ENCODE measurements around the gene MOV10L1.

The MOV10L1 gene

DNA sequence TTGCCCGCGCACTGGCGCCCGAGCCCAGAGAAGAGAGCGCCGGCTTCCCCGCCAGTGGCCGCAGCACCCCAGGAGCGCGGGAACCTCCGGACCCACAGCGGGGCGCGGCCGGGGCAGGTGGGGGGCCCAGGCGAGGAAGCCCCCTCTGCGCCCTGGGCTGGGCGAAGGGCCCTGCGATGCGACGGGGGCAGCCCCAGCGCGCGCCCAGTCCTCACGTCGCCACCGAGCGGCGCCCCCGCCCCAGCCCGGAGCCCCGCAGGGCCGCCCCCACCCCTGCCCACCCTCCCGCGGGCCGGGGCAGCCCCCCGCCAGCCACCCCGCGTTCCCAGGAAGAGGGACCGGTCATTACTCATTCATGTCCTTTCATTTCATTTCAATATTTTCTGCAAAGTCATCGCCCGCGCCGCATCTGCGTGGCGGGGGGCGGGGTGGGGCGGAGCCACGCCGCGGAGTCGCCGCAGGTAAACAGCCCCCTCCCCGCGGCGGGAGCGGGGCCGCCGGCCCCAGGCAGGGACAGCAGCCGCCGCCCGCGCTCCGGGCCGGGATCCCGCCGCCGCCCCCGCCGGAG, 80.1 kb downstream of the MOV10L1 start:
- DNase-seq (ENCODE audit: low read depth): peak; percentile 62
- no peak overlapping the region for H3K4me3 ChIP-seq (ENCODE audit: low read depth, low read length)
- TF ChIP-seq, protein P1, sequence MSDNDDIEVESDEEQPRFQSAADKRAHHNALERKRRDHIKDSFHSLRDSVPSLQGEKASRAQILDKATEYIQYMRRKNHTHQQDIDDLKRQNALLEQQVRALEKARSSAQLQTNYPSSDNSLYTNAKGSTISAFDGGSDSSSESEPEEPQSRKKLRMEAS (IDR thresholded peaks at IDR 0.05; ENCODE audit: low read depth, low read length): no peak
- TF ChIP-seq POLR2A (IDR thresholded peaks at IDR 0.05; ENCODE audit: extremely low read depth, insufficient read length) (no peak), MYC (IDR thresholded peaks at IDR 0.05; ENCODE audit: low read depth, low read length) (no peak)
- TF ChIP-seq, protein P2, sequence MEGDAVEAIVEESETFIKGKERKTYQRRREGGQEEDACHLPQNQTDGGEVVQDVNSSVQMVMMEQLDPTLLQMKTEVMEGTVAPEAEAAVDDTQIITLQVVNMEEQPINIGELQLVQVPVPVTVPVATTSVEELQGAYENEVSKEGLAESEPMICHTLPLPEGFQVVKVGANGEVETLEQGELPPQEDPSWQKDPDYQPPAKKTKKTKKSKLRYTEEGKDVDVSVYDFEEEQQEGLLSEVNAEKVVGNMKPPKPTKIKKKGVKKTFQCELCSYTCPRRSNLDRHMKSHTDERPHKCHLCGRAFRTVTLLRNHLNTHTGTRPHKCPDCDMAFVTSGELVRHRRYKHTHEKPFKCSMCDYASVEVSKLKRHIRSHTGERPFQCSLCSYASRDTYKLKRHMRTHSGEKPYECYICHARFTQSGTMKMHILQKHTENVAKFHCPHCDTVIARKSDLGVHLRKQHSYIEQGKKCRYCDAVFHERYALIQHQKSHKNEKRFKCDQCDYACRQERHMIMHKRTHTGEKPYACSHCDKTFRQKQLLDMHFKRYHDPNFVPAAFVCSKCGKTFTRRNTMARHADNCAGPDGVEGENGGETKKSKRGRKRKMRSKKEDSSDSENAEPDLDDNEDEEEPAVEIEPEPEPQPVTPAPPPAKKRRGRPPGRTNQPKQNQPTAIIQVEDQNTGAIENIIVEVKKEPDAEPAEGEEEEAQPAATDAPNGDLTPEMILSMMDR (IDR thresholded peaks at IDR 0.05; ENCODE audit: low read depth, low read length): no peak

DNA sequence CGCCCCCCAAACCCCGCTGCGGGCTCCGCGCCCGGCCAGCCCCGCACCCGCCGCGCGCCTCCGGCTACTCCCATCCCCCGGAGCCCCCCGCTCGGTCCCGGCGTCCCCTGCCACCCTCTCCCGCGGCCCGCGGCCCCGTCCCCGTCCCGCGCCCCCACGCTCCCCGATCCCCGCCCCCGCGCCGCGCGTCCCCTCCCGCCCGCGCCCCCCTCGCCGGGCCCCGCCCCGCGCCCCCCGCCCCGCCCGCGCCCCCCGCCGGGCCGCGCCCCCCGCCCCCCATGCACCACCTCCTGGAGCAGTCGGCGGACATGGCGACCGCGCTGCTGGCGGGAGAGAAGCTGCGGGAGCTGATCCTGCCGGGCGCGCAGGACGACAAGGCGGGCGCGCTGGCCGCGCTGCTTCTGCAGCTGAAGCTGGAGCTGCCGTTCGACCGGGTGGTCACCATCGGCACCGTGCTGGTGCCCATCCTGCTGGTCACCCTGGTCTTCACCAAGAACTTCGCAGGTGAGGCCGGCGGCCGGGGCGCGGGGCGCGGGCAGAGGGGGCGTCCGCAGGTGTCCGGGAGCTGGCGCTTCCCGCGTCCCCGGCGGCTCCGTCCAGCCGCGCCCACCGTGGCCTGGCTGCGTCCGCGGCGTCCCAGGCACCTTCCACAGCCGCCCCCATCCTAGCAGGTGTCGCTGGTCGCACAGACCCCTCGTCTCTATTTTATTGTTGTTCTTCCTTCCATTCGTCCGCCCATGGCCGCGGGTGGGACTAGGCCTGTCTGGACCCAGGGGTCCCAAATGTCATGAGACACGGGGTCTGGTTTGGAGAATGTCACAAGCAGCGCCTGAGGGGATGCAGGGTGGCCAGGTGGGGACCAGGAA, 80.9 kb downstream of the MOV10L1 start, which contains the start of gene PANX2:
Gene PANX2 (plus strand): TSS at position 279 of the 866 bp plus-strand sequence. CDS start 0 bp downstream, at position 279.
- TF ChIP-seq, protein P2 (IDR thresholded peaks at IDR 0.05; ENCODE audit: low read depth, low read length): no peak
- TF ChIP-seq POLR2A (IDR thresholded peaks at IDR 0.05; ENCODE audit: extremely low read depth, insufficient read length): no peak
- TF ChIP-seq, protein P1 (IDR thresholded peaks at IDR 0.05; ENCODE audit: low read depth, low read length): no peak
- no peak for TF ChIP-seq MYC (IDR thresholded peaks at IDR 0.05; ENCODE audit: low read depth, low read length)
- no peak for DNase-seq (ENCODE audit: low read depth)
- no peak within 1 kb of the TSS for H3K4me3 ChIP-seq (ENCODE audit: low read depth, low read length)

DNA sequence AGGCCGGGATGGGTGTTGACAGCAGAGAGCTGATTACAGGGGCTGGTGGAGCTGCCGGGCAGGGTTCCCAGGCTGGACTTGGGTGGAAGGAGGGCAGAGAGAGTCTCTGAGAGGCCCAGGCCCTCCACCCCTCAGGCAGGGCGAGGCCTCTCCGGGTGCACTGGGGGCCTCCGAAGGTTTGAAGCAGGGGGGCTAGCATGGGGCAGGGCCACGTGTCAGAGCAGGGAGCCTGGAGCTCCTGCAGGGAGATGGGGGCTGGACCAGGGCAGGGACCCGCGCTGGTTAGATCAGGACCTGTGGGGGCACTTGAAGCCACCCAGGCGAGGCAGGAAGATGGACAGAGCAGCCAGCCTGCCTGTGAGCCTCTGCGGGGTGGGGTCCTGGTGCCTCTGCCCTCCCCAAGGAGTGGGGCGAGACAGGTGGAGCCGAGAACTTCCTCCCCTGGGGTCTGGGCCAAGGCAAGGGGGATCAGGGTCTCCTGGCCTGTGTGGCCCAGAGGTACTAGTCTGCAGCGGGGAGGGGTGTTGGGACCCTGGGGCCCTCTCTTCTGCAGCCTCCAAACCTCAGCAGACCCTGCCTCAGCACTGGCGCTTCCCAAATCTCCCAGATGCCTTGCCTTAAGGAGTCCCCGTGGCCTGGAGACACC, 81.6 kb downstream of the MOV10L1 start:
- TF ChIP-seq MYC (IDR thresholded peaks at IDR 0.05; ENCODE audit: low read depth, low read length) (no peak), POLR2A (IDR thresholded peaks at IDR 0.05; ENCODE audit: extremely low read depth, insufficient read length) (no peak)
- TF ChIP-seq, protein P1 (IDR thresholded peaks at IDR 0.05; ENCODE audit: low read depth, low read length): no peak
- H3K4me3 ChIP-seq (ENCODE audit: low read depth, low read length): no peak overlapping the region
- DNase-seq (ENCODE audit: low read depth): no peak

DNA sequence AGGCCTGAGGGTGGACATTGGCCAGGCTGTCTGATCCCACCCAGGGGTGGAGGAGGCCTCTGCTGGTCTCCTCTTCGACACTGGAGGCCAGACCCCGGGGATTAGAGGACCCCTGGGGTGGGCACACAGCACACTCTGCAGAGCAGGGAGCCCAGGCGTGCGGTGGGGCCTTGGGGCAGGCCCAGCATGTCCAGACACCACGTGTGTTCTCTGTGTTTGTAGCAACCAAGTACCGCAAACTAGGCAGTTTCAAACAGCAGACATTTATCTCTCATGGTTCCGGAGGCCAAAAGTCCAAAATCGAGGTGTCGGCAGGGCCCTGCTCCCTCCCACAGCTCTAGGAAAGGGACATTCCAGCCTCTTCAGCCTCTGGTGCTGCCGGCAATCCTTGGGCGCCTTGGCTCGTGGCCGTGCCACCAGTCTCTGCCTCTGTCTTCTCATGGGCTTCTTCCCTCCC, 82.2 kb downstream of the MOV10L1 start:
- DNase-seq (ENCODE audit: low read depth): no peak
- no peak for TF ChIP-seq MYC (IDR thresholded peaks at IDR 0.05; ENCODE audit: low read depth, low read length)
- TF ChIP-seq, protein P2 (IDR thresholded peaks at IDR 0.05; ENCODE audit: low read depth, low read length): no peak
- no peak for TF ChIP-seq POLR2A (IDR thresholded peaks at IDR 0.05; ENCODE audit: extremely low read depth, insufficient read length)
- TF ChIP-seq, protein P1 (IDR thresholded peaks at IDR 0.05; ENCODE audit: low read depth, low read length): no peak

DNA sequence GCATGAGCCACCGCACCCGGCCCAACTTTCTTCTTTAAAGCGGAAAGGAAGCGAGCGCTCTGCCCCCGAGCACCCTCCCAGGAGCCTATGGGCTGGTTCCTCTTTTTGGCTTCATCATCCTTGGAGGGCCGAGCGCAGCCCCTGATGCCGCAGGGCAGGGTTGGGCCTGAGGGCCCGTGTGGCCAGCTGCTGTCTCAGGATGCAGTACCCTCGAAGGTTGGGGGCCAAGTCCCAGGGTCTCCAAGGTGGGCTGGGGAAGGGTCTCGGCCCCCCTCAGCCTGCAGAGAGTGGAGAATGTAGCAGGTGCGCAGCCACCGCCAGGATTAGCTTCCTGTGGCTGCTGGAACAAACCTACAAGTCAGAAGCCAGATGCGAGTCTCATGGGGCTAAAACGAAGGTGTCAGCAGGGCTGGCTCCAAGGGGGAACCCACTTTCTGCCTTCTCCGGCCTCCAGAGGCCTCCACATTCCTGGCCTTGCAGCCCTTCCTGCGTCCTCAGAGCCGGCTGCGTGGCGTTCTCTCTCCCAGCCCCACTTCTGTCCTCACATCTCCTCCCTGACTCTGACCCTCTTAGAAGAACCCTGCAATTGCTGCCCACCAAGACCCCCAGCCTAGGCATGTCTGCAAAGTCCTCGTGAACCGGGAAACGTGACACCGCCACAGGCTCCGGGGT, 83.6 kb downstream of the MOV10L1 start:
- TF ChIP-seq, protein P2 (IDR thresholded peaks at IDR 0.05; ENCODE audit: low read depth, low read length): no peak
- TF ChIP-seq POLR2A (IDR thresholded peaks at IDR 0.05; ENCODE audit: extremely low read depth, insufficient read length) (no peak), MYC (IDR thresholded peaks at IDR 0.05; ENCODE audit: low read depth, low read length) (no peak)
- TF ChIP-seq, protein P1 (IDR thresholded peaks at IDR 0.05; ENCODE audit: low read depth, low read length): no peak

More for the DNA sequence above, 82.2 kb downstream of the MOV10L1 start:
- H3K4me3 ChIP-seq (ENCODE audit: low read depth, low read length): no peak overlapping the region

More for the DNA sequence above, 83.6 kb downstream of the MOV10L1 start:
- H3K4me3 ChIP-seq (ENCODE audit: low read depth, low read length): no peak overlapping the region
- peak; percentile 79 for DNase-seq (ENCODE audit: low read depth)
